ENCODE results near the gene RPL15. TPM values are rescaled to one million over a fixed set of nuclear protein-coding genes. Genes with fewer than 3 reads are reported as not detected.
"Not testable (repeated sequence)": the region's sequence is repeated elsewhere in the genome, so short reads cannot be mapped to it uniquely, and the experiment has no call there.

RPL15 gene
- total and polyA plus RNA-seq, 3 donors from 2014 or later, result 783 to 1,993 (median 1,409) TPM

DNA sequence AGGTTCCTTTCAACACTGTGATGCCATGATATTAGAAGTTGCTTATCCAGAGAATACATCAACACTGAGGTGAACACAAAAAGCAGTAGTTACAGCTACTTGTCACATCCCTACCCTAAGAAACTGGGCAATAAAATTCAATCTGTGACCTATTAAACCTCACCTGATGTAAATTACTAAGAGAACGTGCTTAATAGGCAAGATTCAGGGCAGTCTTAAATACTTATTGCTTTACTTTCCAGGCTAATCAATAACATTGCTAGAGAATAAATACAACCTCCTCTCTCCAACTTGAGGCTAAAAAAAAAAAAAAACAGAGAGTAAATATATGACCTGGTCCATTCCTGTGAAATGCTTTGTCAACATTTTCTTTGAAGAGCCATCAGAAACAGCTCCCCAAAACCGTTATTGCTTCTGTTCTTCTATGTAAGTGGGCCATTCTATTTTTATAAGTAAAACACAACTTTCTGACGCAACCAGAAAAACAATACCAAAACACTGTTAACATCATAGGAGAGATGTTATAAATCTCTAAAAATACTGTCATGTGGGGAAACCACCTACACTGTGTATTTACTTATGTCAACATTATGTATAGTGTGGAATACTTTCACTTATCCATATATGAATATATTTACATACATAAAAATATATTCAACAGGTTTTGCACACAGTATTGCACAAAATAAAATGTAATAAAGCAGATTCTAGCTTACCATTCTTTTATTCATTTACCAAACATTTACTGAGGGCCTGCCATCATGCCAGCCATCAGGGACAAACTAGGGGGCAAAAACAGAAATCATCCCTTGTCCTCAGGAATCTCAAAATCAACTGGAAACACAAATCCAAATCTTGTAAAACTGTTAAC is 2.8 kb upstream of the RPL15 start:
- intact Hi-C loops (cut with DNase I; ENCODE audit: low total_unique reads), result no loop called here
- TF ChIP-seq POLR2A (IDR thresholded peaks at IDR 0.05), result no peak
- TF ChIP-seq, protein P1, sequence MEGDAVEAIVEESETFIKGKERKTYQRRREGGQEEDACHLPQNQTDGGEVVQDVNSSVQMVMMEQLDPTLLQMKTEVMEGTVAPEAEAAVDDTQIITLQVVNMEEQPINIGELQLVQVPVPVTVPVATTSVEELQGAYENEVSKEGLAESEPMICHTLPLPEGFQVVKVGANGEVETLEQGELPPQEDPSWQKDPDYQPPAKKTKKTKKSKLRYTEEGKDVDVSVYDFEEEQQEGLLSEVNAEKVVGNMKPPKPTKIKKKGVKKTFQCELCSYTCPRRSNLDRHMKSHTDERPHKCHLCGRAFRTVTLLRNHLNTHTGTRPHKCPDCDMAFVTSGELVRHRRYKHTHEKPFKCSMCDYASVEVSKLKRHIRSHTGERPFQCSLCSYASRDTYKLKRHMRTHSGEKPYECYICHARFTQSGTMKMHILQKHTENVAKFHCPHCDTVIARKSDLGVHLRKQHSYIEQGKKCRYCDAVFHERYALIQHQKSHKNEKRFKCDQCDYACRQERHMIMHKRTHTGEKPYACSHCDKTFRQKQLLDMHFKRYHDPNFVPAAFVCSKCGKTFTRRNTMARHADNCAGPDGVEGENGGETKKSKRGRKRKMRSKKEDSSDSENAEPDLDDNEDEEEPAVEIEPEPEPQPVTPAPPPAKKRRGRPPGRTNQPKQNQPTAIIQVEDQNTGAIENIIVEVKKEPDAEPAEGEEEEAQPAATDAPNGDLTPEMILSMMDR (IDR thresholded peaks at IDR 0.05), result no peak
- Histone ChIP-seq H3K9me3 (no peaks in the 10 kb centered on the region), H3K36me3 (ENCODE audit: low read depth, missing control alignments) (no peaks in the 10 kb centered on the region), H3K4me3 (no peak overlapping the region), H3K27ac (no peak overlapping the region), H3K4me1 (peaks cover 10% of the 10 kb centered on the region), H3K27me3 (no peaks in the 10 kb centered on the region)
- WGBS, 2 donors, result 72% methylated on average over 3 of the region's 3 CpGs
- DNase-seq, result no peak

DNA sequence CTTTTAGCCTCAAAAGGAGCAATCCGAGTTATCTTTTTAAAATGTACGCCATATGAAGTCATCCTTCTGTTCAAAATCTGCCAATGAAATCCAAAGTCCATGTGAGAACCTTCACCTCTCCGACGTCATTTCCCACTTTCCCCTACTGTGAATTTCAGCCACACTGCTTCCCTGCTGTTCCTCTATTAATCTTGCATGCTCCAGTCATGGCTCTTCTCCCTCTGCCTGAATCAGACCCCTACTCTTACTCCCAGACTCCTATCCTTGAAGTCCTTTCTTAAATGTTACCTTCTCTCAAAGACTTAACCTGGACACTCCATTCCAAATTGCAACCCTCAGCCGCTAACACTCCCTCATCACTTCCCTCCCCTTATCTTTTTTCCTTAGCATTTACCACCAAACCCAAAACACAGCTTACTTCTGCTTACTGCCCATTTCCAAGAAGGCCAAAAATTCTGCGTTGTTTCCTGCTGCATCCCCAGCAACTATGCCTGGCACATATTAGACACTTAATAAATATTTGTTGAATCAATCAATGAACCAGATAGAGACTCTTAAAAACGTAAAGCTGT is 1.3 kb upstream of the RPL15 start:
- Histone ChIP-seq H3K36me3 (ENCODE audit: low read depth, missing control alignments) (no peaks in the 10 kb centered on the region), H3K27ac (peak overlapping the region; percentile 81 to 98), H3K4me3 (peak overlapping the region; percentile 80 to 97), H3K9me3 (no peaks in the 10 kb centered on the region), H3K27me3 (no peaks in the 10 kb centered on the region), H3K4me1 (peaks cover 10% of the 10 kb centered on the region)
- peak; percentile 41 for DNase-seq
- TF ChIP-seq, protein P1 (IDR thresholded peaks at IDR 0.05), result no peak
- no peak for TF ChIP-seq POLR2A (IDR thresholded peaks at IDR 0.05)
- intact Hi-C loops (cut with DNase I; ENCODE audit: low total_unique reads), result no loop called here
- 35 to 41% methylated on average over 7 of the region's 7 CpGs for WGBS, 2 donors

DNA sequence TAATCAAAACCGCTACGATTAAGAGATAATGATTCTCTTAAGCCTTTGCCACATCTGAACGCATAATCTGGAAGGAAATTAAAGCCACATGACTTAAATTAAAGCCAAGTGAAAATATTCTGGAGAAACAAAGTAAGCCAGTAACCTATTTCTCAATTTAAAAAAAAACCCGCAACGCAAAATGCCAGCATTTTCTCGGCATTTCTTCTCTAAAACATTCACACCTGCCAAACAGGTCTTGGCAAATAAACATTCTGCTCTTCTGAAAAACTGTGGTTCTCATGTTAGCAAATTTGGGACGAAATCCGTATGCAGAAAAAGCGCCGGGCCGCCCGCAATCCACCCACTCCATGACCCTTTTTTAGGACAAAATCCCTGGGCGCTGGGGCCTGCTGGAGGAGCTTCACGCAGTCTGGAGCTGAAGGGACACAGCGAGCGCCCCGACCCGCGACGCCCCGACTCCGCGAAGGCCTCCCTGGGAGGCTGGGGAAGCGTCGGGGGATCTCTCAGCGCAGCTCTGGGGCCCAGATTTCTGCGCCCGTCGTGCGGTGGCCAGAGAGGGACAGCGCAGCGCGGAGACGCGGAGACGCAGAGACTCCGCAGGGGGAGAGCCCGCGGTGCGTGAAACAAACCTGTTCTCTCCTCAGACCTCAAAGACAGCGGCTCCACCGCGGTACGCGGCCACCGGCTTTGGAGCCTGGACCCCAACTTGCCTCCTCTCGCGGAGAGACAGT is 613 bp upstream of the RPL15 start:
- Histone ChIP-seq H3K36me3 (ENCODE audit: low read depth, missing control alignments) (no peaks in the 10 kb centered on the region), H3K9me3 (no peaks in the 10 kb centered on the region), H3K4me3 (peak overlapping the region; percentile 80 to 97), H3K27me3 (no peaks in the 10 kb centered on the region), H3K4me1 (peaks cover 10% of the 10 kb centered on the region), H3K27ac (peak overlapping the region; percentile 81 to 98)
- intact Hi-C loops (cut with DNase I; ENCODE audit: low total_unique reads), result no loop called here
- DNase-seq, result no peak
- TF ChIP-seq, protein P1 (IDR thresholded peaks at IDR 0.05), result no peak
- no peak for TF ChIP-seq POLR2A (IDR thresholded peaks at IDR 0.05)
- WGBS, 2 donors, result 0 to 1% methylated on average over 19 to 48 of the region's 48 CpGs

DNA sequence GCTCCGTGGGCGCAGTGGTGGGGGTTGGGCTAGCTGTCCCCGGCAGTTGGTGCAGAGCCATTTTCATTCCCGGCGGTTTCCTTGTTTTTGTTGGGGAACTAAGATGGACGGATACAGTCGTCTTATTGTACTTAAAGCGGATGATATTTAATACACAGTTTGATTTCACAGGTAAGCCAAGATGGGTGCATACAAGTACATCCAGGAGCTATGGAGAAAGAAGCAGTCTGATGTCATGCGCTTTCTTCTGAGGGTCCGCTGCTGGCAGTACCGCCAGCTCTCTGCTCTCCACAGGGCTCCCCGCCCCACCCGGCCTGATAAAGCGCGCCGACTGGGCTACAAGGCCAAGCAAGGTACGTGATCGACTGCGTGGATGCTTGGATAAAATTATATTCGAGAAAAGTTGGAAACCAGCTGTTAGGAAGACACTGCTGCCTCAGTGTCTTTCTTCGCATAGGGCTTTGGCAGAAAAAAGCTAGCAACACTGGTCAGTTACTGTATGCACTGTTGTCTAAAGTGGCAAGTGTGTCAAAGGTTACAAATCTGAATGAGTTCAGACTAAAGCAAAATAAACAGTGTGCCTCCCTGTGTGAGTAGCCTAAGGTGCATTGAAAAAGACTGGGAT is 859 bp downstream of the RPL15 start:
- H3K36me3 ChIP-seq (ENCODE audit: low read depth, missing control alignments); intact Hi-C loops (cut with DNase I; ENCODE audit: low total_unique reads); DNase-seq; H3K9me3 ChIP-seq; H3K27me3 ChIP-seq: not testable (repeated sequence)
- Histone ChIP-seq H3K4me3 (peak overlapping the region; percentile 80 to 97), H3K27ac (peak overlapping the region; percentile 81 to 98), H3K4me1 (peaks cover 10% of the 10 kb centered on the region)
- 0 to 1% methylated on average over 21 of the region's 21 CpGs for WGBS, 2 donors

DNA sequence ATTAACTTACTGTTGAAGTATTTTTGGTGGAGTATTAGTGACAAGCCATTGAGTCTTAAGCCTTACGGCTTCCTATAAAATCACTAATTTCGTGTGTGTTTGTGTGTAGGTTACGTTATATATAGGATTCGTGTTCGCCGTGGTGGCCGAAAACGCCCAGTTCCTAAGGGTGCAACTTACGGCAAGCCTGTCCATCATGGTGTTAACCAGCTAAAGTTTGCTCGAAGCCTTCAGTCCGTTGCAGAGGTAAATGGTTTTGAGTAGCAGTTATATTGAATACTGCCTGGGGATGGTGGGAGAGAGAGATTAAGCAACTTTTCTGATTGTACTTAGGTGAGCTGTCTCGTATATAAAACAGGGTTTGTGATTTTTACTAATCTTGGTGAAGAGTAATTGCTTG is 1.4 kb downstream of the RPL15 start:
- H3K9me3 ChIP-seq, result not testable (repeated sequence)

More for the DNA sequence above, 1.4 kb downstream of the RPL15 start:
- peak overlapping the region; percentile 80 to 97 for H3K4me3 ChIP-seq
- H3K27me3 ChIP-seq; H3K36me3 ChIP-seq (ENCODE audit: low read depth, missing control alignments); intact Hi-C loops (cut with DNase I; ENCODE audit: low total_unique reads); DNase-seq: not testable (repeated sequence)
- H3K4me1 ChIP-seq, result peaks cover 10% of the 10 kb centered on the region
- WGBS, 2 donors, result 22 to 26% methylated on average over 12 of the region's 12 CpGs
- peak overlapping the region; percentile 81 to 98 for H3K27ac ChIP-seq
